H1 (cell line): ENCODE data around the gene GALNT2. TPM values are rescaled to one million over a fixed set of nuclear protein-coding genes. Genes with fewer than 3 reads are reported as not detected.

Experiments used
- CTCF ChIA-PET: fragments of 300-600 bp; sonication (Branson Sonifier 250); formaldehyde crosslinking; loops from one replicate; lab custom pipeline; 2021; ENCODE audit not compliant: partially characterized antibody; lab: Charles Lee
- POLR2A ChIA-PET: fragments of 300-600 bp; sonication (Branson Sonifier 250); formaldehyde crosslinking; loops from one replicate; lab custom pipeline; 2021; ENCODE audit warnings: inconsistent platforms; ENCODE audit not compliant: partially characterized antibody; lab: Charles Lee
- DNase-seq, 2 experiments: peaks; one replicate each; pipeline versions ENCODE4 v3.0.0 to v3.0.0-alpha.2; 2010 to 2022; ENCODE audit warnings: low spot score in 2 of 2, low read depth in 1 of 2, mixed read lengths in 1 of 2
- FAIRE-seq: peaks from 2 replicates; lab custom pipeline; 2011; peaks lifted over from hg19 to GRCh38; lab: Jason Lieb, UNC
- H2AFZ ChIP-seq: 2 replicates; pipeline ENCODE4 v1.8.1; 2012; ENCODE audit warnings: low read length, inconsistent platforms
- H2AK5ac ChIP-seq: 2 replicates; pipeline ENCODE4 v1.6.1; 2013; ENCODE audit warnings: low read depth, low read length
- H2BK120ac ChIP-seq: replicated peaks from 2 replicates; pipeline ENCODE3; 2013; ENCODE audit warnings: low read depth, low read length, inconsistent platforms
- H2BK12ac ChIP-seq: 2 replicates; pipeline ENCODE4 v1.6.1; 2013; ENCODE audit warnings: low read depth, low read length
- H2BK15ac ChIP-seq: 2 replicates; pipeline ENCODE4 v1.6.1; 2013; ENCODE audit warnings: low read length
- H2BK20ac ChIP-seq: 2 replicates; pipeline ENCODE4 v1.6.1; 2013; ENCODE audit warnings: low read length
- H2BK5ac ChIP-seq: 2 replicates; pipeline ENCODE4 v1.6.1; 2013; ENCODE audit warnings: low read depth, low read length
- H3K14ac ChIP-seq: 2 replicates; pipeline ENCODE4 v1.6.1; 2013; ENCODE audit warnings: inconsistent platforms; ENCODE audit not compliant: insufficient read length
- H3K18ac ChIP-seq: 2 replicates; pipeline ENCODE4 v1.6.1; 2013; ENCODE audit warnings: low read length; ENCODE audit errors: extremely low read depth
- H3K23ac ChIP-seq: 2 replicates; pipeline ENCODE4 v1.6.1; 2013; ENCODE audit warnings: inconsistent platforms; ENCODE audit not compliant: insufficient read length
- H3K23me2 ChIP-seq: 2 replicates; pipeline ENCODE4 v1.6.1; 2013; ENCODE audit warnings: low read depth, low read length
- H3K27ac ChIP-seq: 2 replicates; pipeline ENCODE4 v1.6.1; 2011; ENCODE audit warnings: low read depth, low read length, inconsistent platforms
- H3K27me3 ChIP-seq, 4 experiments: replicated peaks in 1 of 4; 1 replicate in 1 of 4; 2 replicates in 3 of 4; pipeline versions ENCODE4 v1.6.1 to v1.8.1; 2011 to 2013; ENCODE audit warnings: low read length in 3 of 4, mild to moderate bottlenecking in 3 of 4, inconsistent platforms in 2 of 4, mixed read lengths in 2 of 4, moderate library complexity in 1 of 4; ENCODE audit not compliant: control insufficient read depth in 3 of 4, insufficient read depth in 3 of 4; ENCODE audit errors: extremely low read depth in 1 of 4
- H3K36me3 ChIP-seq, 4 experiments: 2 replicates each; pipeline versions ENCODE4 v1.6.1 to v1.8.1; 2011 to 2013; ENCODE audit warnings: mild to moderate bottlenecking in 4 of 4, low read length in 3 of 4, moderate library complexity in 2 of 4, control low read depth in 1 of 4, inconsistent platforms in 1 of 4; ENCODE audit not compliant: insufficient read depth in 4 of 4, control insufficient read depth in 2 of 4
- H3K4ac ChIP-seq: replicated peaks from 2 replicates; pipeline ENCODE3; 2013; ENCODE audit warnings: low read length, low read depth, mixed read lengths, inconsistent platforms; ENCODE audit not compliant: insufficient read length
- H3K4me1 ChIP-seq, 4 experiments: replicated peaks in 1 of 4; 1 replicate in 1 of 4; 2 replicates in 3 of 4; pipeline versions ENCODE4 v1.6.1 to v1.8.1; 2011 to 2013; ENCODE audit warnings: low read length in 3 of 4, inconsistent platforms in 2 of 4, mixed read lengths in 1 of 4; ENCODE audit not compliant: insufficient read depth in 4 of 4, control insufficient read depth in 3 of 4
- H3K4me2 ChIP-seq, 2 experiments: 2 replicates each; pipeline versions ENCODE4 v1.6.1 to v1.8.1; 2011 to 2013; ENCODE audit warnings: low read depth in 2 of 2, low read length in 2 of 2, control low read depth in 1 of 2, inconsistent platforms in 1 of 2, mild to moderate bottlenecking in 1 of 2; ENCODE audit not compliant: insufficient read depth in 1 of 2
- H3K4me3 ChIP-seq, 4 experiments: fragments of 200-600, 300-600 bp in 1 of 4; sonication (generic), shearing (Covaris generic), sonication (Bioruptor Twin) in 1 of 4; 2 replicates each; pipeline versions ENCODE4 v1.5.1 to v1.8.1; 2011 to 2016; ENCODE audit warnings: low read length in 4 of 4, low read depth in 3 of 4, control low read depth in 2 of 4, inconsistent platforms in 2 of 4, mild to moderate bottlenecking in 2 of 4, mixed read lengths in 1 of 4, moderate library complexity in 1 of 4; ENCODE audit not compliant: insufficient read depth in 2 of 4; ENCODE audit errors: extremely low read depth in 1 of 4
- H3K56ac ChIP-seq: replicated peaks from 2 replicates; pipeline ENCODE3; 2013; ENCODE audit warnings: low read depth, mild to moderate bottlenecking, mixed read lengths, low read length, inconsistent platforms; ENCODE audit not compliant: insufficient read length
- H3K79me1 ChIP-seq: 2 replicates; pipeline ENCODE4 v1.6.1; 2013; ENCODE audit warnings: low read depth, low read length, control low read depth
- H3K79me2 ChIP-seq, 2 experiments: 2 replicates each; pipeline versions ENCODE4 v1.6.1 to v1.8.1; 2012 to 2013; ENCODE audit warnings: low read length in 2 of 2, mild to moderate bottlenecking in 2 of 2, inconsistent platforms in 1 of 2; ENCODE audit not compliant: insufficient read depth in 2 of 2, control insufficient read depth in 1 of 2
- H3K9ac ChIP-seq, 4 experiments: replicated peaks in 1 of 4; 1 replicate in 1 of 4; 2 replicates in 3 of 4; pipeline versions ENCODE4 v1.6.1 to v1.8.1; 2011 to 2013; ENCODE audit warnings: low read depth in 3 of 4, low read length in 3 of 4, control low read depth in 2 of 4, mild to moderate bottlenecking in 2 of 4, moderate library complexity in 2 of 4, inconsistent platforms in 1 of 4; ENCODE audit errors: extremely low read depth in 1 of 4
- H3K9me3 ChIP-seq, 2 experiments: 2 replicates each; pipeline versions ENCODE4 v1.6.1 to v1.8.1; 2012 to 2013; ENCODE audit warnings: mild to moderate bottlenecking in 2 of 2, moderate library complexity in 2 of 2, control low read depth in 1 of 2, inconsistent platforms in 1 of 2, low read depth in 1 of 2, low read length in 1 of 2, mixed read lengths in 1 of 2; ENCODE audit not compliant: insufficient read depth in 2 of 2
- H4K20me1 ChIP-seq, 2 experiments: replicated peaks in 1 of 2; 2 replicates each; pipeline versions ENCODE3 to v1.8.1; 2011 to 2013; ENCODE audit warnings: inconsistent platforms in 2 of 2, low read length in 2 of 2, mild to moderate bottlenecking in 1 of 2; ENCODE audit not compliant: insufficient read depth in 2 of 2, control insufficient read depth in 1 of 2
- H4K5ac ChIP-seq: 2 replicates; pipeline ENCODE4 v1.6.1; 2013; ENCODE audit warnings: low read length, low read depth, mixed read lengths, inconsistent platforms; ENCODE audit not compliant: insufficient read length
- H4K8ac ChIP-seq: 2 replicates; pipeline ENCODE4 v1.8.0; 2013; ENCODE audit warnings: mild to moderate bottlenecking, moderate library complexity, low read length, inconsistent platforms; ENCODE audit not compliant: insufficient read depth; ENCODE audit errors: extremely low read depth
- H4K91ac ChIP-seq: replicated peaks from 2 replicates; pipeline ENCODE3; 2013; ENCODE audit warnings: low read length, mixed read lengths, inconsistent platforms; ENCODE audit not compliant: insufficient read length
- BACH1 ChIP-seq: IDR thresholded peaks from 2 replicates; pipeline ENCODE4 v1.6.1; 2012; ENCODE audit warnings: low read length, improper control_type of control experiment
- CBX8 ChIP-seq: fragments of 300-800, 300-1000 bp; sonication (generic); IDR thresholded peaks from 2 replicates; pipeline ENCODE4 v1.7.1; 2016; ENCODE audit warnings: low read depth, low read length, borderline replicate concordance
- E2F6 ChIP-seq: IDR thresholded peaks from 2 replicates; pipeline ENCODE4 v1.6.1; 2012; ENCODE audit warnings: inconsistent platforms
- JUND ChIP-seq: IDR thresholded peaks from 2 replicates; pipeline ENCODE4 v1.6.1; 2011; ENCODE audit warnings: mild to moderate bottlenecking, improper control_type of control experiment, low read length
- SUZ12 ChIP-seq: fragments of 200-600 bp; sonication (generic); IDR thresholded peaks from 2 replicates; pipeline ENCODE4 v1.6.1; 2012; ENCODE audit warnings: mild to moderate bottlenecking, inconsistent platforms, low read length, moderate library complexity, mixed read lengths
- ZNF274 ChIP-seq: IDR thresholded peaks from 2 replicates; pipeline ENCODE4 v1.7.0; 2012; ENCODE audit warnings: low read length, borderline replicate concordance; ENCODE audit errors: extremely low read depth
- WGBS, 2 experiments: shearing (Covaris generic) in 1 of 2; methylation state at CpG; one replicate each; pipeline versions ENCODE4 v1.1.6 to v1.1.7; 2013 to 2015; ENCODE audit warnings: low lambda C conversion rate in 2 of 2, mixed read lengths in 2 of 2, inconsistent platforms in 1 of 2, low coverage in 1 of 2, missing lambda C conversion rate in 1 of 2; ENCODE audit not compliant: insufficient replicate concordance in 2 of 2, insufficient coverage in 1 of 2, insufficient read length in 1 of 2; ENCODE audit errors: extremely low coverage in 1 of 2, missing lambda C conversion rate in 1 of 2; 5-methylcytosine and 5-hydroxymethylcytosine counted together
- polyA plus RNA-seq, 7 experiments: library from polyadenylated mRNA; depleted of rRNA in 3 of 7; stranded (reverse) in 5 of 7; unstranded in 2 of 7; fragments of >200 nt in 5 of 7; fragments of 200-250 nt in 2 of 7; gene quantifications; 1 replicate in 5 of 7; 2 replicates in 1 of 7; 4 replicates in 1 of 7; pipeline versions ENCODE4 v1.2.1 to v1.2.3, GENCODE V29; 2011 to 2013; ENCODE audit warnings: missing spikeins in 2 of 7, mixed read lengths in 2 of 7
- total RNA-seq: library from RNA; stranded (reverse); fragmentation: NEBNext Ultra II Directional; extraction: Animal tissue kit (Norgen Biotek cat#: 25700); gene quantifications from 2 replicates; pipeline ENCODE4 v1.2.1, GENCODE V29; 2021

Gene GALNT2
- total and polyA plus RNA-seq, 2 of the 8 experiments (the other 6 are each of a cell fraction or from before 2014, with no cell fraction given): 34.5 to 75.3 TPM

GRCh38 chr1:230166366-230167132, 99.5 kb downstream of the GALNT2 start:
- Histone ChIP-seq H3K9ac (no peak overlapping the region), H3K4me1 (peaks cover 0 to 4% (median 1%) of the 10 kb centered on the region in 4 experiments; a peak in 2 of 7 replicates), H4K8ac (no peak overlapping the region), H3K14ac (no peak overlapping the region), H3K79me2 (peaks cover 0 to 56% of the 10 kb centered on the region in 2 experiments; a peak in 2 of 4 replicates), H3K27ac (no peak overlapping the region), H3K36me3 (no peaks in the 10 kb centered on the region), H3K4ac (no peak overlapping the region), H3K4me3 (no peak overlapping the region), H4K5ac (no peak overlapping the region), H2AK5ac (no peak overlapping the region), H4K20me1 (peaks cover 0 to 1% of the 10 kb centered on the region in 2 experiments), H2BK20ac (no peak overlapping the region), H3K79me1 (peaks cover 2% of the 10 kb centered on the region; the same call in 1 of the 2 replicates), H2BK15ac (no peak overlapping the region), H3K18ac (no peak overlapping the region), H3K23me2 (no peaks in the 10 kb centered on the region), H3K27me3 (no peaks in the 10 kb centered on the region), H2BK5ac (no peak overlapping the region), H3K4me2 (no peak overlapping the region), H3K9me3 (0 out of 4 replicates have a peak, but pooled peaks cover 3 to 5% of the 10 kb centered on the region in 2 experiments), H2BK12ac (no peak overlapping the region), H2AFZ (no peak overlapping the region), H2BK120ac (no peak overlapping the region), H3K23ac (no peak overlapping the region), H3K56ac (no peak overlapping the region), H4K91ac (no peak overlapping the region)
- CTCF ChIA-PET: interaction anchor here (0.6 to 3.6 kb wide), 30 partner anchors 10 to 581 kb away, joined by 3 to 19 read pairs (median 4); no protein-coding TSS in a partner anchor
- no peak for TF ChIP-seq CBX8
- no peak for TF ChIP-seq ZNF274
- TF ChIP-seq SUZ12: no peak
- TF ChIP-seq JUND: no peak
- no peak for TF ChIP-seq E2F6
- no peak for TF ChIP-seq BACH1
- DNase-seq (no peak), FAIRE-seq (no peak)
- POLR2A ChIA-PET: interaction anchor here (0.6 to 0.8 kb wide), 2 partner anchors 18 to 539 kb away, joined by 3 to 4 read pairs; no protein-coding TSS in a partner anchor
- WGBS, 2 experiments: 91% methylated on average over 6 of the region's 6 CpGs; no CpG with 5 or more reads in 1 of the 2 experiments
